Endodermal cell (in vitro differentiated cells): ENCODE data around the gene ODR4. TPM values are rescaled to one million over a fixed set of nuclear protein-coding genes. Genes with fewer than 3 reads are reported as not detected.

Source experiments
- DNase-seq: peaks from one replicate; pipeline ENCODE4 v3.0.0-alpha.2; 2017
- H3K27ac ChIP-seq: 2 replicates; pipeline ENCODE4 v1.5.1; 2013; ENCODE audit warnings: mild to moderate bottlenecking, low read depth, low read length, moderate library complexity
- H3K27me3 ChIP-seq: 2 replicates; pipeline ENCODE4 v1.6.1; 2013; ENCODE audit warnings: mild to moderate bottlenecking, low read length, moderate library complexity; ENCODE audit not compliant: insufficient read depth, control insufficient read depth, poor library complexity, severe bottlenecking
- H3K36me3 ChIP-seq: 2 replicates; pipeline ENCODE4 v1.7.0; 2013; ENCODE audit warnings: mild to moderate bottlenecking, low read length, moderate library complexity; ENCODE audit not compliant: control insufficient read depth, insufficient read depth
- H3K4me1 ChIP-seq: one replicate; pipeline ENCODE4 v1.7.0; 2013; ENCODE audit warnings: low read length; ENCODE audit not compliant: control insufficient read depth, insufficient read depth
- H3K4me3 ChIP-seq: 2 replicates; pipeline ENCODE4 v1.5.1; 2013; ENCODE audit warnings: mild to moderate bottlenecking, low read length, moderate library complexity
- H3K9ac ChIP-seq: 2 replicates; pipeline ENCODE4 v1.6.1; 2013; ENCODE audit warnings: mild to moderate bottlenecking, low read length, moderate library complexity; ENCODE audit not compliant: poor library complexity, severe bottlenecking; ENCODE audit errors: extremely low read depth
- H3K9me3 ChIP-seq: 2 replicates; pipeline ENCODE4 v1.6.1; 2013; ENCODE audit warnings: mild to moderate bottlenecking, low read length, moderate library complexity; ENCODE audit not compliant: control insufficient read depth
- H3K27ac Mint-ChIP-seq: 2 replicates; pipeline ENCODE4 v1.8.0; 2020; ENCODE audit warnings: mixed read lengths
- H3K27me3 Mint-ChIP-seq: 2 replicates; pipeline ENCODE4 v1.8.0; 2021; ENCODE audit warnings: mild to moderate bottlenecking, mixed read lengths; ENCODE audit not compliant: insufficient read depth
- H3K36me3 Mint-ChIP-seq: 2 replicates; pipeline ENCODE4 v1.8.0; 2020; ENCODE audit warnings: low read depth, mixed read lengths
- H3K4me1 Mint-ChIP-seq: 2 replicates; pipeline ENCODE4 v1.8.0; 2020; ENCODE audit warnings: mixed read lengths
- H3K4me3 Mint-ChIP-seq: 2 replicates; pipeline ENCODE4 v1.8.0; 2020; ENCODE audit warnings: mild to moderate bottlenecking, moderate library complexity, mixed read lengths
- H3K9me3 Mint-ChIP-seq: 2 replicates; pipeline ENCODE4 v1.8.0; 2020; ENCODE audit warnings: mild to moderate bottlenecking, mixed read lengths
- CTCF ChIP-seq: fragments of 200-600 bp; sonication (generic); conservative IDR thresholded peaks from 2 replicates; pipeline ENCODE4 v1.5.0; 2021; ENCODE audit warnings: antibody characterized with exemption, mild to moderate bottlenecking
- WGBS, 2 experiments: methylation state at CpG; one replicate each; pipeline versions ENCODE4 v1.1.5 to v1.1.7; 2013; ENCODE audit warnings: missing lambda C conversion rate in 2 of 2, mixed read lengths in 1 of 2; ENCODE audit not compliant: insufficient coverage in 1 of 2, insufficient read length in 1 of 2; 5-methylcytosine and 5-hydroxymethylcytosine counted together
- total RNA-seq, 2 donors: library from RNA; stranded (reverse); fragmentation: NEBNext Ultra II Directional in 1 of 2; extraction: Animal tissue kit (Norgen Biotek cat#: 25700) in 1 of 2; gene quantifications; 2 replicates in 1 of 2; 3 replicates in 1 of 2; pipeline ENCODE4 v1.2.1, GENCODE V29; 2021

The ODR4 gene
- total RNA-seq, 2 donors from 2014 or later, result 20.8 to 22.5 TPM

- H3K4me1 Mint-ChIP-seq, result peaks cover 2% of the 10 kb centered on the region
- peaks cover 38% of the 10 kb centered on the region for H3K36me3 Mint-ChIP-seq
- 0 to 1% methylated on average over 19 to 37 of the region's 37 CpGs for WGBS, 2 experiments
- H3K4me3 ChIP-seq, result peak overlapping the region; percentile 100
- H3K9me3 Mint-ChIP-seq, result no peaks in the 10 kb centered on the region
- DNase-seq, result no peak
- peak overlapping the region; percentile 99 for H3K4me3 Mint-ChIP-seq
- no peaks in the 10 kb centered on the region for H3K27me3 Mint-ChIP-seq
- peak overlapping the region; percentile 99 for H3K27ac Mint-ChIP-seq
- no peaks in the 10 kb centered on the region for H3K9me3 ChIP-seq
- H3K27ac ChIP-seq, result peak overlapping the region; percentile 98
- H3K4me1 ChIP-seq, result no peaks in the 10 kb centered on the region
- no peak for TF ChIP-seq CTCF
- H3K27me3 ChIP-seq, result no peaks in the 10 kb centered on the region
- peaks cover 53% of the 10 kb centered on the region for H3K36me3 ChIP-seq
- H3K9ac ChIP-seq, result peak overlapping the region; percentile 97
Observed at GRCh38 chr1:186374303-186375151, 1.1 kb upstream of the ODR4 start.

- Histone ChIP-seq H3K9me3 (no peaks in the 10 kb centered on the region), H3K4me1 (no peaks in the 10 kb centered on the region), H3K4me3 (peak overlapping the region; percentile 100), H3K27me3 (no peaks in the 10 kb centered on the region), H3K36me3 (peaks cover 53% of the 10 kb centered on the region), H3K9ac (peak overlapping the region; percentile 97), H3K27ac (peak overlapping the region; percentile 98)
- H3K4me1 Mint-ChIP-seq, result peaks cover 2% of the 10 kb centered on the region
- no peaks in the 10 kb centered on the region for H3K27me3 Mint-ChIP-seq
- peak overlapping the region; percentile 99 for H3K27ac Mint-ChIP-seq
- peak overlapping the region; percentile 99 for H3K4me3 Mint-ChIP-seq
- 1 to 4% methylated on average over 4 to 12 of the region's 12 CpGs for WGBS, 2 experiments
- H3K9me3 Mint-ChIP-seq, result no peaks in the 10 kb centered on the region
- peaks cover 37% of the 10 kb centered on the region for H3K36me3 Mint-ChIP-seq
- DNase-seq, result no peak
- TF ChIP-seq CTCF, result no peak
Observed at GRCh38 chr1:186375929-186376319, 286 bp downstream of the ODR4 start.

- peaks cover 90% of the 10 kb centered on the region for H3K36me3 ChIP-seq
- no peak for DNase-seq
Observed at GRCh38 chr1:186386725-186387383, 11.2 kb downstream of the ODR4 start.

More at GRCh38 chr1:186386725-186387383, 11.2 kb downstream of the ODR4 start:
- Mint-ChIP-seq H3K4me3 (no peak overlapping the region), H3K4me1 (peaks cover 5% of the 10 kb centered on the region), H3K36me3 (peaks cover 51% of the 10 kb centered on the region), H3K9me3 (no peaks in the 10 kb centered on the region), H3K27ac (no peak overlapping the region), H3K27me3 (no peaks in the 10 kb centered on the region)
- no peak overlapping the region for H3K4me3 ChIP-seq
- no peaks in the 10 kb centered on the region for H3K27me3 ChIP-seq
- H3K9me3 ChIP-seq, result no peaks in the 10 kb centered on the region
- H3K9ac ChIP-seq, result no peak overlapping the region
- H3K4me1 ChIP-seq, result no peaks in the 10 kb centered on the region
- 100% methylated on average over 3 of the region's 3 CpGs; no CpG with 5 or more reads in 1 of the 2 experiments for WGBS, 2 experiments
- no peak overlapping the region for H3K27ac ChIP-seq
- TF ChIP-seq CTCF, result no peak
